GM18868 (cell line): Measurements from ENCODE around the gene DEF6.
A peak's percentile ranks its signal among the peaks of the same experiment; 100 is the strongest.
"Not testable (repeated sequence)": the region's sequence is repeated elsewhere in the genome, so short reads cannot be mapped to it uniquely, and the experiment has no call there.

Experiments used
- ATAC-seq: cut with Tn5 transposase; IDR thresholded peaks from one replicate; pipeline ENCODE4 v1.9.1; 2021; ENCODE audit warnings: mild to moderate bottlenecking, moderate library complexity; ENCODE audit not compliant: unreplicated experiment

The DEF6 gene

DNA sequence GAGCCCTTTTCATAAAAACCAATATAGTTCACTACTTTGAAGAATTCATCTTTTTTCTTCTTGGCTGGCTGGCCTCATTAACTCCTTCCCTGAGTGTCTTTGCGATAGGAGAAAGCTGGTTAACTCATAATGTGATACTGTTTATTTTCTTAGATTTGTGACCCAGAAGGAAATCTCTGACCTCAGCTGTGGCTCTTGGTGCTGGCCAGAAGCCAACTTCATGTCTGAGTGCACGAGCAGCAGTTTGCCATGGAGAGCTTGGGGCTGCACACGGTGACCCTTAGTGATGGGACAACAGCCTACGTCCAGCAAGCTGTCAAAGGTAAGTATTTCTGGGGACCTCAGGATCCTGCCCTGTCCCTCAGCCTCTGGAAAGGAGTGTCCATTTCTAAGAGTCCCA lies 16.7 kb upstream of the DEF6 start:
- ATAC-seq: no peak

DNA sequence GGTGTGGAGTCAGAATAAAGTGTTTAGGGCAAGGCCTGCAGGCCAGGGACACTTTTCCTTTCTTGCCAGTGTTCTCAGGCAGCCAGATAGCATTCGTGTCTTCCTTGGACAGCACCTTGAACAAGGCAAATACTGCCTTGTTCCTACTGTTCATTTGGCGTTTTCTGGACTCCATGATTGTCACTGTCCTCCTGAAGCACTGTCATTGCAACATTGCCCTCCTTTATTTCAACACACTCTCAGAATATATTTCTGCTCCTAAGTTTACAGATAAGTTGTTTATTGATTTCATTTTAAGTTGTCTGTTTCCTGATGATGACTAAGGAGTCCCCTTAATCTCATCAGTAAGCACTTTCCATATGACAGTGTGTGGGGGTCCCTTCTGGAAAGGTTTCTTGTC lies 15.1 kb upstream of the DEF6 start:
- ATAC-seq: no peak

DNA sequence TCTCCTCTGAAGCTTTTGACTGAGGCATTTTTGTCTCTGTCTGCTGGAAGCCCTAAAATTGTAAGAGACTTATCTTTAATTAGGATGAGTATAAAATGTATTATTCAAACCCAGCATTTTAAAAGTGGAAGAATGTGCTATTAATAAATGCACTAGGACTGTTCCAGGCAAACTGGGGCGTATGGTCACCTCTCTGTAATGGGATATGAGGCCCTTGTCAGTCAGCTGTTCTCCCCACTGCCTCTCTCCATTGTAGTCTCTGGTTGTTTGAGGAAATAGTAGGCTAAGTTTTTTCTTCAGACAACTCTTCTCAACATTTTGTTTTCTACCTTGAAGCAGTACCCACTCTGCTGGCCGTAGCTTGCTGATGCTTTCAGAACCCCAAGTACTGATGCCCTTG lies 14.3 kb upstream of the DEF6 start:
- ATAC-seq: no peak

- ATAC-seq: no peak
These were observed 9.8 kb upstream of the DEF6 start for GRCh38 chr6:35287671-35288396.

DNA sequence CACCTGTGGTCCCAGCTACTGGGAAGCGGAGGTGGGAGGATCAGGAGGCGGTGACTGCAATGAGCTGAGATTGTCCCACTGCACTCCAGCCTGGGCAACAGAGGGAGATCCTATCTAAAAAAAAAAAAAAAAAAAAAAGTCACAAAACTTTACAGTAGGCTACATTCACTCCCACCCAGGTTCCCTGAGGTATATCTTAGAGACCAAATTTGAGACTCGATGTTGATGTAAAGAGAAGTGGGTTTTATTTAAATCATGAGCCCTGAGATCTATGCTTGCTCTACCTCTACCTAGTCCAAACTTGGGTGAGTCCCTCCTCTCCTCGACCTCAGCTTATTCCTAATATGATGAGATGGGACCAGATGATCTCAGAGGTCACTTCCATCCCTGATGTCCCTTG lies 8.8 kb upstream of the DEF6 start:
- no peak for ATAC-seq

DNA sequence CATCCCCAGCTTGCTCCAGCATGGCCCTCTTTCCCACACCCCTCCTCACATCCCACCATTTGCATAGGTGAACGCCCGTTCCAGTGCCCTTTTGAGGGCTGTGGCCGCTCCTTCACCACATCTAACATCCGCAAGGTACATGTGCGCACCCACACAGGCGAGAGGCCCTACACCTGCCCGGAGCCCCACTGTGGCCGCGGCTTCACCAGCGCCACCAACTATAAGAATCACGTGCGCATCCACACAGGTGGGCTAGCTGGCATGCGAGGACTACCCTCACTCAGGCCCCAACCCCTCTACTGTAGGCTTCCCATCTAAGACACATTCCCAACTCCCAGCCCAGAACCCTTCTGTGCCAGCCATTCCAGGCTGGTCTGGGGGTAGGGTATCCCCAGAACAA lies 6.1 kb upstream of the DEF6 start:
- no peak for ATAC-seq

DNA sequence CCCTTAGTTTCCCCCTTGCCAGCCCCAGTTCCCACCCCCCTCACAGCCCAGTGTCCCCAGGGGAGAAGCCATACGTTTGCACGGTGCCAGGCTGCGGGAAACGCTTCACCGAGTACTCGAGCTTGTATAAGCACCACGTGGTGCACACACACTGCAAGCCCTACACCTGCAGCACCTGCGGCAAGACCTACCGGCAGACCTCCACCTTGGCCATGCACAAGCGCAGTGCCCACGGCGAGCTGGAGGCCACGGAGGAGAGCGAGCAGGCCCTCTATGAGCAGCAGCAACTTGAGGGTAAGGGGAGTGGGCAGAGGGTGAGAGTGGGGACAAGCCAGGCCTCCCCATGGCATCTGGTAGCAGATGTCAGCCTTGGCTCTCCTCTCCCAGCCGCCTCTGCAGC lies 5.1 kb upstream of the DEF6 start:
- no peak for ATAC-seq

GRCh38 chr6:35293681-35294080 lies 3.9 kb upstream of the DEF6 start:
- ATAC-seq: no peak

DNA sequence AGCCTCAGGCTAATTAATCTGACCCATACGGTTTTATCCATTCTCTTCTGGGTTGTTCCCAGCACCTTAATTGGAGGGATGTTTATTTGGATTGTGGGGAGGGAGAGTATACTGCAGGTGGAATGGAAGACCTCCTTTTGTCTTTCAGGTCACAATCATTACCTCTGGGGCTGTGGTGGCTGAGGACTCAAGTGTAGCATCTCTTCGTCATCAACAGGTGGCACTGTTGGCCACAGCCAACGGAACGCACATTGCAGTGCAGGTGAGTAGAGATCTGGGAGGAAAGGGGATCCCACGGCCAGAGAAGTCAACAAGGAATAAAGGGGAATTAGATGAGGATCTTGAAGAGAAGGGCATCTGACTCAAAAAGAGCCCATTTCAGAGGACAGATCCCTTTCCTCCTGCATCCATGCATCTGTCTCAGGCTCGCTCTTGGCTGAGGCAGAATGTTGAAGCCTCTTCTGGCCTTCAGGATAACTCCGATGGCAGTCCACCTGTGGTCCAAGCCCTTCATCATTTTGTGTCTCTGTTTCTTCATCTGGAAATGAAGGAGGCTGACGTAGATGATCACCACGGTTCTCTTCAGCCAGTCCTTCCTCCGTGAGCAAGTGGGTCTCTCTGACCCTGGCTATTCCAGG lies 3.2 kb upstream of the DEF6 start:
- peak; percentile 33 for ATAC-seq

- no peak for ATAC-seq
These were observed 2.6 kb upstream of the DEF6 start for GRCh38 chr6:35295036-35295435.

GRCh38 chr6:35295521-35296315 lies 1.9 kb upstream of the DEF6 start:
- no peak for ATAC-seq

- no peak for ATAC-seq
These were observed 552 bp upstream of the DEF6 start for GRCh38 chr6:35296931-35297600.

GRCh38 chr6:35298625-35299140 lies 1.1 kb downstream of the DEF6 start:
- ATAC-seq: no peak

GRCh38 chr6:35299674-35300073 lies 2.1 kb downstream of the DEF6 start:
- ATAC-seq: no peak

GRCh38 chr6:35300848-35301247 lies 3.2 kb downstream of the DEF6 start:
- no peak for ATAC-seq

- peak; percentile 77 for ATAC-seq
These were observed 5.1 kb downstream of the DEF6 start for GRCh38 chr6:35302604-35303241.

- ATAC-seq: no peak
These were observed 6.7 kb downstream of the DEF6 start for GRCh38 chr6:35304299-35304698.

DNA sequence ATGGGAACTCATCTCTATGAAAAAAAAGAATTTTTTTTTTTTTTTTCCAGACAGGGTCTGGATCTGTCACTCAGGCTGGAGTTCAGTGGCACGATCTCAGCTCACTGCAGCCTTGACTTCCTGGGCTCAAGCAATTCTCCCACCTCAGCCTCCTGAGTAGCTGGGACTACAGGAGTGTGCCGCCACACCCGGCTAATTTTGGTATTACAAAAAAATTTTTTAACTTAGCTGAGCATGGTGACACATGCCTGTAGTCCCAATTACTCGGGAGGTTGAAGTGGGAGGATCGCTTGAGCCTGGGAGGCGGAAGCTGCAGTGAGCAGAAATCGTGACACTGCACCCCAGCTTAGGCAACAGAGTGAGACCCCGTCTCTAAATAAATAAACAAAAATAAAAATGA lies 7.5 kb downstream of the DEF6 start:
- ATAC-seq: no peak

DNA sequence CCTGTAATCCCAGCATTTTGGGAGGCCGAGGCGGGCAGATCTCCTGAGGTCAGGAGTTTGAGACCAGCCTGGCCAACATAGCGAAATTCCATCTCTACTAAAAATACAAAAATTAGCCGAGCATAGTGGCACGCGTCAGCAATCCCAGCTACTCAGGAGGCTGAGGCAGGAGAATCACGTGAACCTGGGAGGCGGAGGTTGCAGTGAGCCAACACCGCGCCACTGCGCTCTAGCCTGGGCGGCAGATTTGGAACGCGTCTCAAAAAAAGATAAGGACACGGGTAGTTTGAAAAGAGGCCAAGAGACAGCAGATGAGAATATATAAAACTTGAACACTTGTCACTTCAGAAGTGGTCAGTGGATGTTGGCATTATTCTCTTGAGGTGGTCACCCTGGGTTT lies 9.5 kb downstream of the DEF6 start:
- not testable (repeated sequence) for ATAC-seq

GRCh38 chr6:35308543-35308942 lies 10.9 kb downstream of the DEF6 start:
- not testable (repeated sequence) for ATAC-seq
